H9 (cell line): ENCODE measurements around the gene ARID2. TPM values are rescaled to one million over a fixed set of nuclear protein-coding genes. Genes with fewer than 3 reads are reported as not detected.

Experiments used
- DNase-seq: peaks from one replicate; pipeline ENCODE4 v3.0.0-alpha.2; 2017
- H2AFZ ChIP-seq: one replicate; pipeline ENCODE4 v1.6.1; 2013; ENCODE audit warnings: mild to moderate bottlenecking, low read length, control low read depth, moderate library complexity
- H2AK5ac ChIP-seq: 2 replicates; pipeline ENCODE4 v1.6.1; 2013; ENCODE audit warnings: low read length, control low read depth, mixed read lengths; ENCODE audit not compliant: insufficient read length
- H2BK120ac ChIP-seq: one replicate; pipeline ENCODE4 v1.6.1; 2013; ENCODE audit warnings: low read depth, mild to moderate bottlenecking, low read length, control low read depth, inconsistent platforms; ENCODE audit not compliant: poor library complexity, severe bottlenecking
- H2BK12ac ChIP-seq: 2 replicates; pipeline ENCODE4 v1.6.1; 2013; ENCODE audit warnings: low read length, control low read depth, mixed read lengths, low read depth; ENCODE audit not compliant: insufficient read length
- H2BK15ac ChIP-seq: 2 replicates; pipeline ENCODE4 v1.6.1; 2013; ENCODE audit warnings: low read depth, low read length, control low read depth
- H2BK20ac ChIP-seq: one replicate; pipeline ENCODE4 v1.6.1; 2013; ENCODE audit warnings: low read depth, mild to moderate bottlenecking, low read length, control low read depth, inconsistent platforms; ENCODE audit not compliant: poor library complexity, severe bottlenecking
- H2BK5ac ChIP-seq: 2 replicates; pipeline ENCODE4 v1.6.1; 2013; ENCODE audit warnings: low read length, control low read depth, mixed read lengths; ENCODE audit not compliant: insufficient read length
- H3K14ac ChIP-seq: 2 replicates; pipeline ENCODE4 v1.6.1; 2013; ENCODE audit warnings: low read length, control low read depth; ENCODE audit not compliant: insufficient read depth
- H3K18ac ChIP-seq: 2 replicates; pipeline ENCODE4 v1.6.1; 2013; ENCODE audit warnings: low read depth, mild to moderate bottlenecking, mixed read lengths, low read length, control low read depth; ENCODE audit not compliant: insufficient read length
- H3K23ac ChIP-seq: 2 replicates; pipeline ENCODE4 v1.6.1; 2013; ENCODE audit warnings: low read length, control low read depth, mixed read lengths, low read depth; ENCODE audit not compliant: insufficient read length
- H3K23me2 ChIP-seq: 2 replicates; pipeline ENCODE4 v1.6.1; 2013; ENCODE audit warnings: low read depth, mild to moderate bottlenecking, mixed read lengths, low read length, control low read depth; ENCODE audit not compliant: insufficient read length, poor library complexity, severe bottlenecking
- H3K27ac ChIP-seq: 2 replicates; pipeline ENCODE4 v1.5.1; 2013; ENCODE audit warnings: low read length, control low read depth, mixed read lengths, low read depth; ENCODE audit not compliant: insufficient read length
- H3K27me3 ChIP-seq: 2 replicates; pipeline ENCODE4 v1.6.1; 2013; ENCODE audit warnings: low read length, control low read depth, inconsistent platforms; ENCODE audit not compliant: insufficient read depth
- H3K4ac ChIP-seq: 2 replicates; pipeline ENCODE4 v1.6.1; 2013; ENCODE audit warnings: low read depth, mild to moderate bottlenecking, control low read depth, inconsistent platforms, low read length, moderate library complexity
- H3K4me1 ChIP-seq: 2 replicates; pipeline ENCODE4 v1.6.1; 2013; ENCODE audit warnings: low read length, control low read depth, inconsistent platforms; ENCODE audit not compliant: insufficient read depth
- H3K4me2 ChIP-seq: 2 replicates; pipeline ENCODE4 v1.6.1; 2013; ENCODE audit warnings: low read length, control low read depth, mixed read lengths; ENCODE audit not compliant: insufficient read length, insufficient read depth
- H3K56ac ChIP-seq: 2 replicates; pipeline ENCODE4 v1.6.1; 2013; ENCODE audit warnings: low read depth, mild to moderate bottlenecking, mixed read lengths, low read length, control low read depth; ENCODE audit not compliant: insufficient read length
- H3K79me1 ChIP-seq: 2 replicates; pipeline ENCODE4 v1.6.1; 2013; ENCODE audit warnings: low read depth, mild to moderate bottlenecking, moderate library complexity, low read length, control low read depth, inconsistent platforms; ENCODE audit not compliant: insufficient read depth, poor library complexity, severe bottlenecking
- H3K79me2 ChIP-seq: 2 replicates; pipeline ENCODE4 v1.6.1; 2013; ENCODE audit warnings: low read length, control low read depth, inconsistent platforms; ENCODE audit not compliant: insufficient read depth
- H3K9ac ChIP-seq: 2 replicates; pipeline ENCODE4 v1.6.1; 2013; ENCODE audit warnings: low read length, control low read depth, mixed read lengths; ENCODE audit not compliant: insufficient read length; ENCODE audit errors: extremely low read depth
- H3K9me3 ChIP-seq: one replicate; pipeline ENCODE4 v1.6.1; 2013; ENCODE audit warnings: low read depth, low read length, inconsistent platforms; ENCODE audit not compliant: control insufficient read depth
- H3T11ph ChIP-seq: one replicate; pipeline ENCODE4 v1.6.1; 2013; ENCODE audit warnings: mild to moderate bottlenecking, low read length, control low read depth, inconsistent platforms
- H4K20me1 ChIP-seq: one replicate; pipeline ENCODE4 v1.6.1; 2013; ENCODE audit not compliant: control insufficient read depth, insufficient read length, insufficient read depth
- H4K5ac ChIP-seq: 2 replicates; pipeline ENCODE4 v1.6.1; 2013; ENCODE audit warnings: low read depth, mild to moderate bottlenecking, mixed read lengths, low read length, control low read depth; ENCODE audit not compliant: insufficient read length
- H4K8ac ChIP-seq: replicated peaks from 2 replicates; pipeline ENCODE4 v1.6.1; 2013; ENCODE audit warnings: low read length, control low read depth, mixed read lengths, low read depth; ENCODE audit not compliant: insufficient read length
- H4K91ac ChIP-seq: 2 replicates; pipeline ENCODE4 v1.6.1; 2013; ENCODE audit warnings: low read depth, mild to moderate bottlenecking, moderate library complexity, mixed read lengths, low read length, control low read depth; ENCODE audit not compliant: insufficient read length
- H3K27ac Mint-ChIP-seq, 3 experiments: 2 replicates in 2 of 3; 3 replicates in 1 of 3; pipeline ENCODE4 v1.8.0; 2020 to 2021; ENCODE audit warnings: mixed read lengths in 3 of 3, mild to moderate bottlenecking in 1 of 3, moderate library complexity in 1 of 3
- H3K27me3 Mint-ChIP-seq: 2 replicates; pipeline ENCODE4 v1.8.0; 2021; ENCODE audit warnings: low read depth, mild to moderate bottlenecking, moderate library complexity, mixed read lengths
- H3K36me3 Mint-ChIP-seq, 3 experiments: 2 replicates in 2 of 3; 3 replicates in 1 of 3; pipeline ENCODE4 v1.8.0; 2020 to 2021; ENCODE audit warnings: low read depth in 3 of 3, mixed read lengths in 3 of 3; ENCODE audit not compliant: insufficient read depth in 1 of 3
- H3K4me1 Mint-ChIP-seq, 2 experiments: 2 replicates each; pipeline ENCODE4 v1.8.0; 2020; ENCODE audit warnings: mixed read lengths in 2 of 2
- H3K4me3 Mint-ChIP-seq, 2 experiments: 2 replicates in 1 of 2; 3 replicates in 1 of 2; pipeline ENCODE4 v1.8.0; 2020 to 2021; ENCODE audit warnings: mild to moderate bottlenecking in 2 of 2, mixed read lengths in 2 of 2, moderate library complexity in 1 of 2
- H3K9me3 Mint-ChIP-seq, 2 experiments: 2 replicates in 1 of 2; 3 replicates in 1 of 2; pipeline ENCODE4 v1.8.0; 2020; ENCODE audit warnings: mild to moderate bottlenecking in 2 of 2, mixed read lengths in 2 of 2, moderate library complexity in 1 of 2
- CTCF ChIP-seq: fragments of 200-600 bp; sonication (generic); conservative IDR thresholded peaks from 3 replicates; pipeline ENCODE4 v1.8.0; 2021; ENCODE audit warnings: antibody characterized with exemption, mild to moderate bottlenecking
- WGBS: extraction: QIAGEN DNeasy Blood & Tissue Kit; methylation state at CpG from one replicate; pipeline ENCODE4 v1.1.7; 2013; ENCODE audit warnings: missing lambda C conversion rate, low lambda C conversion rate, mixed read lengths; ENCODE audit not compliant: insufficient read length; ENCODE audit errors: extremely low coverage; 5-methylcytosine and 5-hydroxymethylcytosine counted together
- total RNA-seq: library from RNA; stranded (reverse); gene quantifications from 2 replicates; pipeline ENCODE4 v1.2.1, GENCODE V29; 2021

Gene ARID2
- total RNA-seq, 1 experiment from 2014 or later, result 63.8 TPM

GRCh38 chr12:45707241-45707857 is 22.2 kb upstream of the ARID2 start:
- H3K14ac ChIP-seq, result no peak overlapping the region
- no peaks in the 10 kb centered on the region for H3K27me3 ChIP-seq
- H3K79me2 ChIP-seq, result no peaks in the 10 kb centered on the region
- H2BK20ac ChIP-seq, result no peak overlapping the region
- no peak overlapping the region for H3T11ph ChIP-seq
- Mint-ChIP-seq H3K4me1 (peaks cover 14 to 21% of the 10 kb centered on the region in 2 experiments), H3K27me3 (no peaks in the 10 kb centered on the region; the same call in 1 of the 2 replicates), H3K27ac (no peak overlapping the region), H3K9me3 (no peaks in the 10 kb centered on the region), H3K4me3 (no peak overlapping the region), H3K36me3 (no peaks in the 10 kb centered on the region)
- H4K8ac ChIP-seq, result no peak overlapping the region
- no CpG with 5 or more reads among the region's 10 CpGs for WGBS
- H3K23ac ChIP-seq, result no peak overlapping the region
- no peak overlapping the region for H4K5ac ChIP-seq
- no peak overlapping the region for H2AFZ ChIP-seq
- H2BK15ac ChIP-seq, result no peak overlapping the region
- H3K56ac ChIP-seq, result no peak overlapping the region
- no peak for TF ChIP-seq CTCF
- H3K4ac ChIP-seq, result no peak overlapping the region
- H3K79me1 ChIP-seq, result no peaks in the 10 kb centered on the region
- DNase-seq, result no peak
- H4K91ac ChIP-seq, result no peak overlapping the region
- no peak overlapping the region for H3K4me2 ChIP-seq
- no peaks in the 10 kb centered on the region for H3K23me2 ChIP-seq
- H2BK5ac ChIP-seq, result no peak overlapping the region
- H3K18ac ChIP-seq, result no peak overlapping the region
- no peak overlapping the region for H3K27ac ChIP-seq
- H4K20me1 ChIP-seq, result no peaks in the 10 kb centered on the region
- no peak overlapping the region for H2AK5ac ChIP-seq
- H2BK12ac ChIP-seq, result no peak overlapping the region
- H3K9ac ChIP-seq, result no peak overlapping the region
- H3K4me1 ChIP-seq, result no peaks in the 10 kb centered on the region
- no peaks in the 10 kb centered on the region for H3K9me3 ChIP-seq
- H2BK120ac ChIP-seq, result no peak overlapping the region
